Prostate gland (tissue), 2 donors: ENCODE data around the gene POC1B.

Experiments used
- POLR2A ChIP-seq: fragments of 450-650 bp; IDR thresholded peaks from one replicate; pipeline ENCODE4 v1.6.1; 2016; ENCODE audit warnings: antibody characterized with exemption, mild to moderate bottlenecking
- POLR2AphosphoS5 ChIP-seq: sonication (generic); formaldehyde crosslinking; IDR thresholded peaks from one replicate; pipeline ENCODE4 v1.6.1; 2017; ENCODE audit warnings: antibody characterized with exemption
- TF ChIP-seq, protein P1 (sequence below), 4 experiments: fragments of 200-600 bp in 2 of 4; fragments of 450-650 bp in 2 of 4; sonication (generic) in 2 of 4; IDR thresholded peaks; 1 replicate in 3 of 4; 2 replicates in 1 of 4; pipeline ENCODE4 v1.5.1; 2016 to 2019; ENCODE audit warnings: antibody characterized with exemption in 4 of 4, mild to moderate bottlenecking in 2 of 4, moderate library complexity in 2 of 4

DNA sequence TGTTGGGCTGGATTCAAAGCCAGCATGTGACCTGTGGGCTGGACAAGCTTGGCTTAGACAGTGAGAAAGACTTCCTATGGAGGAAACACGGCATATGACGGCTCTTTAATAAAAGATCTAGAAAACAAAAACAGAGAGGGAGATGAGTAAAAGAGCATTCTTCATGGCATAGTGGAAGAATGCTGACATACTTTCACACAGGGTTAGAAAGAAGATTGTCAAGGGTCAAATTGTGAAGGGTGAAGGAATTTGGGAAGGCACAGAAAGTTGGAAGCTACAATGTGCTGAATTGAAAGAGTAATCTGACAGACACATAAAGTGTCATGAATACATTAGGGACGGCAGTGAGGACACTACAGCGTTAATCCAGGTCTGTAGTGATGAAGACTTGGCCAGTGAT, 64.7 kb downstream of the POC1B start:
- TF ChIP-seq, protein P1, sequence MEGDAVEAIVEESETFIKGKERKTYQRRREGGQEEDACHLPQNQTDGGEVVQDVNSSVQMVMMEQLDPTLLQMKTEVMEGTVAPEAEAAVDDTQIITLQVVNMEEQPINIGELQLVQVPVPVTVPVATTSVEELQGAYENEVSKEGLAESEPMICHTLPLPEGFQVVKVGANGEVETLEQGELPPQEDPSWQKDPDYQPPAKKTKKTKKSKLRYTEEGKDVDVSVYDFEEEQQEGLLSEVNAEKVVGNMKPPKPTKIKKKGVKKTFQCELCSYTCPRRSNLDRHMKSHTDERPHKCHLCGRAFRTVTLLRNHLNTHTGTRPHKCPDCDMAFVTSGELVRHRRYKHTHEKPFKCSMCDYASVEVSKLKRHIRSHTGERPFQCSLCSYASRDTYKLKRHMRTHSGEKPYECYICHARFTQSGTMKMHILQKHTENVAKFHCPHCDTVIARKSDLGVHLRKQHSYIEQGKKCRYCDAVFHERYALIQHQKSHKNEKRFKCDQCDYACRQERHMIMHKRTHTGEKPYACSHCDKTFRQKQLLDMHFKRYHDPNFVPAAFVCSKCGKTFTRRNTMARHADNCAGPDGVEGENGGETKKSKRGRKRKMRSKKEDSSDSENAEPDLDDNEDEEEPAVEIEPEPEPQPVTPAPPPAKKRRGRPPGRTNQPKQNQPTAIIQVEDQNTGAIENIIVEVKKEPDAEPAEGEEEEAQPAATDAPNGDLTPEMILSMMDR (IDR thresholded peaks at IDR 0.05), result no peak
- TF ChIP-seq POLR2A (no peak), POLR2AphosphoS5 (no peak)
